Medulla oblongata (tissue), 1 donor: Measurements from ENCODE around the gene SCN5A.

Source experiments
- DNase-seq: peaks from one replicate; pipeline ENCODE4 v3.0.0-alpha.2; 2015; ENCODE audit errors: extremely low spot score

SCN5A gene

GRCh38 chr3:38623539-38623938 lies 25.9 kb downstream of the SCN5A start:
- no peak for DNase-seq

GRCh38 chr3:38622336-38622735 lies 27.2 kb downstream of the SCN5A start:
- DNase-seq: no peak

- no peak for DNase-seq
These were observed 29.3 kb downstream of the SCN5A start for GRCh38 chr3:38620236-38620635.

GRCh38 chr3:38618343-38618742 lies 31.1 kb downstream of the SCN5A start:
- no peak for DNase-seq

GRCh38 chr3:38617586-38617985 lies 31.9 kb downstream of the SCN5A start:
- no peak for DNase-seq

GRCh38 chr3:38617137-38617536 lies 32.4 kb downstream of the SCN5A start:
- DNase-seq: no peak

GRCh38 chr3:38616658-38617057 lies 32.8 kb downstream of the SCN5A start:
- DNase-seq: no peak

- DNase-seq: no peak
These were observed 33.4 kb downstream of the SCN5A start for GRCh38 chr3:38616111-38616510.

- DNase-seq: no peak
These were observed 34.7 kb downstream of the SCN5A start for GRCh38 chr3:38614651-38615352.

- DNase-seq: no peak
These were observed 35.4 kb downstream of the SCN5A start for GRCh38 chr3:38614091-38614490.

GRCh38 chr3:38613426-38613825 lies 36.1 kb downstream of the SCN5A start:
- DNase-seq: no peak

- no peak for DNase-seq
These were observed 37.6 kb downstream of the SCN5A start for GRCh38 chr3:38611866-38612265.

GRCh38 chr3:38610934-38611333 lies 38.6 kb downstream of the SCN5A start:
- DNase-seq: no peak

- no peak for DNase-seq
These were observed 39.1 kb downstream of the SCN5A start for GRCh38 chr3:38610436-38610835.

GRCh38 chr3:38609386-38610111 lies 39.9 kb downstream of the SCN5A start:
- DNase-seq: no peak

- no peak for DNase-seq
These were observed 40.5 kb downstream of the SCN5A start for GRCh38 chr3:38608961-38609360.

- no peak for DNase-seq
These were observed 41.3 kb downstream of the SCN5A start for GRCh38 chr3:38608086-38608775.

GRCh38 chr3:38606561-38606960 lies 42.9 kb downstream of the SCN5A start:
- DNase-seq: no peak

- no peak for DNase-seq
These were observed 43.5 kb downstream of the SCN5A start for GRCh38 chr3:38605981-38606380.

GRCh38 chr3:38604246-38604645 lies 45.2 kb downstream of the SCN5A start:
- DNase-seq: no peak

- no peak for DNase-seq
These were observed 45.8 kb downstream of the SCN5A start for GRCh38 chr3:38603731-38604131.

GRCh38 chr3:38602576-38603250 lies 46.8 kb downstream of the SCN5A start:
- DNase-seq: no peak
